Measurements from ENCODE around the gene MTAP. TPM values are rescaled to one million over a fixed set of nuclear protein-coding genes. Genes with fewer than 3 reads are reported as not detected.

The MTAP gene
- total RNA-seq, 1 experiment from 2014 or later, result 139 TPM

GRCh38 chr9:21833090-21833801 is 30.8 kb downstream of the MTAP start:
- CTCF ChIA-PET, result interaction anchor here (1.0 to 1.4 kb wide), 2 partner anchors 16 to 20 kb away, joined by 3 read pairs; no protein-coding TSS in a partner anchor
- H3K27me3 Mint-ChIP-seq (ENCODE audit: unreplicated experiment), result no peaks in the 10 kb centered on the region
- no peaks in the 10 kb centered on the region for H3K9me3 Mint-ChIP-seq (ENCODE audit: low read depth, unreplicated experiment)
- no TSS peak for BruUV-seq (replicated peaks)
- H3K4me3 Mint-ChIP-seq (ENCODE audit: low read depth, unreplicated experiment), result peak overlapping the region; percentile 47
- no peak for TF ChIP-seq CTCF (IDR thresholded peaks at IDR 0.05; ENCODE audit: unreplicated experiment)
- peaks cover 86% of the 10 kb centered on the region for H3K36me3 Mint-ChIP-seq (ENCODE audit: insufficient read depth, unreplicated experiment)
- intact Hi-C loops (cut with micrococcal nuclease; ENCODE audit: unreplicated experiment), result no loop called here
- H3K27ac Mint-ChIP-seq (ENCODE audit: unreplicated experiment), result peak overlapping the region; percentile 75
- H3K4me1 Mint-ChIP-seq (ENCODE audit: low read depth, unreplicated experiment), result peaks cover 80% of the 10 kb centered on the region
- DNase-seq, result no peak

- CTCF ChIA-PET, result interaction anchor here (1.2 kb wide), 1 partner anchor 21 kb away, joined by 3 read pairs; no protein-coding TSS in a partner anchor
- Mint-ChIP-seq H3K9me3 (ENCODE audit: low read depth, unreplicated experiment) (peaks cover 3% of the 10 kb centered on the region), H3K27ac (ENCODE audit: unreplicated experiment) (no peak overlapping the region), H3K4me1 (ENCODE audit: low read depth, unreplicated experiment) (peaks cover 67% of the 10 kb centered on the region), H3K27me3 (ENCODE audit: unreplicated experiment) (no peaks in the 10 kb centered on the region), H3K36me3 (ENCODE audit: insufficient read depth, unreplicated experiment) (peaks cover 87% of the 10 kb centered on the region), H3K4me3 (ENCODE audit: low read depth, unreplicated experiment) (no peak overlapping the region)
- intact Hi-C loops (cut with micrococcal nuclease; ENCODE audit: unreplicated experiment), result loop anchor here (5.0 kb wide), 1 partner anchor 37 kb away; no protein-coding TSS in a partner anchor
- no peak for DNase-seq
- BruUV-seq (replicated peaks), result no TSS peak
- no peak for TF ChIP-seq CTCF (IDR thresholded peaks at IDR 0.05; ENCODE audit: unreplicated experiment)
These were observed 32.7 kb downstream of the MTAP start for GRCh38 chr9:21835121-21835520.

- intact Hi-C loops (cut with micrococcal nuclease; ENCODE audit: unreplicated experiment), result loop anchor here (2.0 to 5.0 kb wide), 2 partner anchors 16 to 36 kb away; no protein-coding TSS in a partner anchor
- CTCF ChIA-PET, result interaction anchor here (0.5 to 1.1 kb wide), 5 partner anchors 11 to 283 kb away, joined by 3 to 4 read pairs (median 3); no protein-coding TSS in a partner anchor
- H3K36me3 Mint-ChIP-seq (ENCODE audit: insufficient read depth, unreplicated experiment), result peaks cover 85% of the 10 kb centered on the region
These were observed 34.2 kb downstream of the MTAP start for GRCh38 chr9:21836437-21837161.

More at GRCh38 chr9:21836437-21837161, 34.2 kb downstream of the MTAP start:
- Mint-ChIP-seq H3K27ac (ENCODE audit: unreplicated experiment) (peak overlapping the region; percentile 85), H3K27me3 (ENCODE audit: unreplicated experiment) (no peaks in the 10 kb centered on the region), H3K4me3 (ENCODE audit: low read depth, unreplicated experiment) (peak overlapping the region; percentile 5), H3K9me3 (ENCODE audit: low read depth, unreplicated experiment) (peaks cover 4% of the 10 kb centered on the region), H3K4me1 (ENCODE audit: low read depth, unreplicated experiment) (peaks cover 53% of the 10 kb centered on the region)
- no peak for TF ChIP-seq CTCF (IDR thresholded peaks at IDR 0.05; ENCODE audit: unreplicated experiment)
- BruUV-seq (replicated peaks), result no TSS peak
- peak; percentile 48 for DNase-seq
